ENCODE results near the gene CUBN.

CUBN gene

DNA sequence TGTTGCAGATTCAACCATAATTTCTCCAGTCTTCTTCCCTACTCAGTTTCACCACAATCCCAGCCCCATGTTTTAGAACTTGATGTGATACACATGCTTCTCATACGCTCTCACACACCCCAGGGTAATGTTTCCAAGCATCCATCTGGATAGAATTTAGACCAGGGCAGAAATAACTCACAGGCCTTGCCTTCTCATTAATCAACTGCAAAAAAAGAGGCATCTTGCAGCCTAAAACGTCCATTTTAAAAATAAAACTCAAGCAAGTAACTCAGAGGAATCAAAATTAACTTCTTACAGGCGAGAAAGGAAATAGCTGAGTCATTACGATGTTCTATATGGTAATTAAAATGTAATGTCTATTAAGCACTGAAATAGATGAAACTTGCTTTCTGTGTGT is 185.2 kb downstream of the CUBN start:
- ATAC-seq, result no peak

DNA sequence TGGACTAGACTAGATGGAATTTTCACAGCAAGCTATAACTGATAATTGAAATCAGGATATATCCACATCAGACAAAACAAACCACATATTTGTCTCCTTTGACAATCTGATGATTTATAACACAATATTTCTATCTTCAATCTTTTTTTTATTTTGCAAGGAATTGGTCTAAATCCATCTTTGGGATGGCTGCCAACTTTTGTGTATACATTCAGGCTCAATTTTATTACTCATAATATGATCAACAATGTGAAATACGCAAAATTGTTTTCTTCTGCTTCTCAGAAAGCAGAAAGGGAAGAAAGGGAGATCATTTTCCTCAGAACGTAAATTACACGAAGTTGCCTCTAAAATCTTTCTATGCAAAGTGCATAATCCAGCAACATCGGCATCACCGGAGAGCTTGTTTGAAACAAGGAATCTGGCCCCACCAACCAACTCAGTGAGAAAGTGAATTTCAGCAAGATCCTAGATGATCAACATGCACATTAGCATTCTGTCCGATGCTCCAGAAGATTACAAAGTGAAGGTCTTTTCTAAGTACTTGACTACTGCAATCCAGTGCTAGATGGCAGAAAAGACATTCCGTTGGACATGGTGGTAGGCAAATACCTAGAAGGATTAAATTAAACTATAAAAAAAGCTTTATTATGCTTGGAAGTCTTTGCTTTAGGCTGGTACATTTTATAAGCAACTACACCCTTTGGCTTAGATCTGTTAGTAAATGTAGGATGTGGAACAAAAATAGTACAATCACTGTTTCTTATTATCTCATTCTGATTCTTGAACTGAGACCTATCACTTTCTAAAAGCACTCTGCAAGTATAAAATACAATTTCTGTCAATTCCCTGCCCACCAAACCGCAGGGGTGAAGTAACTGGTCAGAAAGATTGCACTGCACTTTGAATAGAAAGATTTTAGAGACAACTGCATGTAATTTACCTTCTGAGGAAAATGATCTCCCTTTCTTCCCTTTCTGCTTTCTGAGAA is 186.0 kb downstream of the CUBN start:
- ATAC-seq, result no peak

DNA sequence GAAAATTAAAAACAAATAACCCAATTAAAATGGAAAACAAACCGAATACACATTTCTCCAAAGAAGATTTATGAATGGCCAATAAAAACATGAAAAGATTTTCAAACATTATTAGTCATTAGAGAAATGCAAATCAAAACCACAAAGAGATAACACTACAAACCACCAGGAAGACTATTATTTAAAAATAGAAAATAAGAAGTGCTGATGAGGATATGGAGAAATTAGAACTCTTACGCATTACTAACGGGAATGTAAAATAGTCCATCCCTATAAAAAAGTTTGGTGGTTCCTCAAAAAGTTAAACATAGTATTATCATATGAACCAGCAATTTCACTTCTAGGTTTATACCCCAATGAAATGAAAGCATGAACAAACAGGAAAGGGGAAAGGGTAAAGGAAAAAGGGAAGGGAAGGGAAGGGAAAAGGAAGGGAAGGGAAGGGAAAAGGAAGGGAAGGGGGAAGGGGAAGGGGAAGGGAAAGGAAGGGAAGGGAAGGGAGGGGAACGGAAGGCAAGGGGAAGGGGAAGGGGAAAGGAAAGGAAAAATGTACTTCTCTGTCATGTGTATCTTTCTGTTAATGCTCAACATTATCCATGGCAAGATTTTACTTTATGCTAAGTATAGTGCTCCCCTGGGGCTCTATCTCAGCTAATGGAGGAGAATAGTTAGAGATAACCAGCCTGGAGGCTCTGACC is 187.1 kb downstream of the CUBN start:
- ATAC-seq, result no peak

DNA sequence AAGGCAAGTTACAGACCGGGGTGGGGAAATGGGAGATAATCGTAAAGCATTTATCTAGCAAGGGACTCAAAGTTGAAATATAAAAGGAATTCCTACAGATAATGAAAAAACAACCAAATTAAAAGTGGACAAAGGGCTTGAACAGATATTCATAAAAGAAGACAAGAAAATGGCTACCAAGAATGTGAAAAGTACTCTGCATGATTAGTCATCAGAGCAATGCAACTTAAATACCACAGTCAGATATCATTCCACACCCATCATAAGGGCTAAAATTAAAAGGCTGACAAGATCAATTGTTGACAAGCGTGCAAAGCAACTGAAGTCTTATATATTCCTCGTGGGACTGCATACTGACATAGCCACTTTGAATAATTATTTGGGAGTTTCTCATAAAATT is 187.7 kb downstream of the CUBN start:
- no peak for ATAC-seq

DNA sequence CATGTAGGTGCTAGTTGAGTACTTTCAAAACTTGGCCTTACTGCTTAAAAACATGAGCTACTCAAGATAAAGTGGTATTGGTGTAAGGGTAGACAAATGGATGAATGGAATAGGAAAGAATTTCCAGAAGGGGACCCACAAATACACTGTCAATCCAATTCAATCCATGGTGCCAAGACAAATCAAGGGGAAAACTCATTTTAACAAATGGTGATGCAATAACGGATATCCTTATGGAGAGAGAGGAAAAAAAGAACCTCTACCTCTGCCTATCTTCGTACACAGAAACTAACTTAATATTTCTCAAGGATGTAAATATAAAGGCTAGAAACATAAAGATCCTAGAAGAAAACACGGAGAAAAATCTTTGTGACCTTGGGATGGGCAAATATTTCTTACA is 188.5 kb downstream of the CUBN start:
- no peak for ATAC-seq

DNA sequence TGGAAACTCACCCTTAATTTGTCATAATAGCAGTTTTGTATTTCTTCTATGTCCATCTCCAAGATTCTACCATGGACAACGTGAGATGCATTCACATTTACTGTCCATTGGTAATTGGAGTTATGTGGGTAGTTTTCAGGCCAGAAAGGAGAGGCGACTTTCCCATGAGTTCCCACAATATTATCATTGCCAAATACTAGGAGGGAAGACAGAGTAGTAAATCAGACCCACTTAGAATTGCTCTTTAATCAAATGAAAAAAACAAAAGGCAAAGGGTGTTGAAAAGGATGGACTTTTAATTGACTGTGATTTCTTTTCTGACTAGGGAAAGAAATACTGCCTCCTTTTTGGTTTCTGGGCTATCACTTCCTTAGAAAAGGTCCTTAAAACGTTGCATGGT is 190.7 kb downstream of the CUBN start:
- ATAC-seq, result no peak

DNA sequence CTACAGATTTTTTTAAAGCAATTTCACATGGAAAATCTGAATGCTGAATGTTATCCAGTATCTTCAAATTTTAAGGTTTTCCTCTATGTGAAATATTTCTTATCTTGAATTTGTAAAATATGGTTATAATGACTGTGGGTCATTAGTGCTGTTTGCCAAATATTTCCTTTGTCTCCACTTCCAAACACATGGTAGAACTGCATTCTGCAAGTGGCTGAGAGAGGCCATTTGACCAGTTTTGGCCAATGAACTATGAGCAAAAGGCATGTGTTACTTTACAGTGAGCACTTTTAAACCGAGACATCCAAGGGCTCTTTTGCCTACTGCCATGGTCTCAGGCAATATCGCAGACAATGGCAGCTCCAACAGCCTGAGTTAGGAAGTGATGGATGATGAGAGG is 195.2 kb downstream of the CUBN start:
- ATAC-seq, result no peak

DNA sequence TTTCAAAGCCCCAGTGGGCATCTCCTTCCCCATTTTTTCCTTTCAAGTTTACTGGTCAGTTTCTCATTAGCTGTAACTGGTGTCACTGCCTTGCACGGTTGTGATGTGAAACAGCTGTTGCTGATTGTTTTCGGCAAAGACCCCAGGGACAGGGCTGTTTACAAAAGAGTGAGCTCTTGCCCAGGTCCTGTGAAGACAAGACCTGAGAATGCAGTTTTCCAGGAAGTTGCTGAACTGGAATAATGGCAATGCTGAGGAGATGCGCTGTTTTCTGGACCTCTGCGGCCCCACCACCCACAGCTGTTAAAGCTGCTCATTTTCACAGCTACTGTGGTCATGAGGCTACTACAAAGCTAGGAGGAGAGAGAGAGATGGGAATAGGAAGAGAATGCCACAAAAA is 195.8 kb downstream of the CUBN start:
- no peak for ATAC-seq

DNA sequence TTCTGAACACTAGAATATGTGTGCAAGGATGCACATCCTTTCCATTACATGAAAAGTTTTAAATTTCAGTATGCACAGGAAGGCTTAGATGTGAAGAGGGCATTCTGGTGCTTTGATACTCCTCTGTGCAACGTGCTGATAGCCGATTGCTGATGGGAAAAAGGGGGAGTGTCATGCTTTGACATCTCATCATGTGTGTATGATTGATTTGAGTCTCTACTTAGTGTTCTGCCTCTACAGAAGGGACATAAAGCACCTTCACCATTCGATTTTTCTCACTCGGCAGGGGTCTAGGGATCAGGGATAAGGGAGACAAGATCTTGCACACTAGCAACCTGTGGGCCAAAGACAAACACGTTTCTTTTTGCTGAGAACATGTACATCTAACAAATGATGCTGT is 197.7 kb downstream of the CUBN start:
- ATAC-seq, result no peak

DNA sequence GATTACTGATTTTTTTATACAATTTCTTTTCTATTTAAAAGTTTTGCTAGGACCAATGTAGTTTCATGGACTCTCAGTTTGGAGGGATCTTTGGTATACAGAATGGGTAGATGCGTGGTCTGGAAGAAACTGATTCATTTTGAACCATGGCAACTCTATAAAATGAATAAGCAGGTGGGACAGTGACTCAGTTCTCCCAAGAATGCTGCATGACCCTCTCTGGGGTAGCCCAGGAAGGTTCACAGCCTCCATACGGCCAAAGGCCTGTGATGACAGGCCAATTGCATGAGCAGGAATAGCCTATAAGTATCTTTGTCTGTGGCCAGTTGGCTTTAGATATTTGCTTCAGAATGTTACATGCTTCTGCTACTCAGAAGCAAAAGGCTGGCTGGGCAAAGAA is 199.1 kb downstream of the CUBN start:
- ATAC-seq, result no peak

DNA sequence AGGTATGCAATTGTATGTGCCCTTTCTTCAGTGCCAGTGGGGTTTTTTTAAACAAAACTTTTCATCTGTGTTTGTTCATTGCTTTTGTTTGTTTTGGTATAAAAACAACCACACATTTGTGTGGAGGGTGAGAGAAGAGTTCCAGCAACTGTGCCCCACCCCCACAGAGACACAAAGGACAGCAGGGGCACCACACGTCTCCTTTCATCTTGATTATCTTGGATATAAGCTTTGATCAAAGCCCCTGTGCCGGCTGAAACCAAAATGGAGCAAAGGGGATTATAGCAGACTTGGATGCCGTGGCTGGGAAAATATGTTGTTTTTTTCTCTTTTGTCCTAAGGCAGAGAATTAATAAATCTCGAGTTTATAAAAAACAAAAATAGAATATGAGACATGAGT is 200.5 kb downstream of the CUBN start:
- ATAC-seq, result no peak

DNA sequence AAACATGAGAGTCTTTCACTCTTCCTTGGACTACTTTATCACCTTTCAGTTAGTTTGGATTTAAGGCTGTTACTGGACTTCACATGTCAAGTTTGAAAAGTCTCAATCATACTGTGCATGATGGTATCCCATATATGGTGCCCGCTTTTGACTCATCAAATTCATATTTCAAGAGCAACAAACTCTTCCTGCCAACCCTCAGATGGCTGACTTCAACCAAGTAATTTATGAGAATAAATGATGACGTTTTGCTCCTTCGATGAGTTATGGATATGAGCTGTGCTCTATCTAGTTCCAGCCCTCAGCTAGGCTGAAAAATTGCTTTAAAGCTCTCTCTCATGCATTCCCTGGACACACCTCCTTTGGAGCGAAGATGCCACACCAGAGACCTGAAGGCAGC is 202.1 kb downstream of the CUBN start:
- no peak for ATAC-seq

DNA sequence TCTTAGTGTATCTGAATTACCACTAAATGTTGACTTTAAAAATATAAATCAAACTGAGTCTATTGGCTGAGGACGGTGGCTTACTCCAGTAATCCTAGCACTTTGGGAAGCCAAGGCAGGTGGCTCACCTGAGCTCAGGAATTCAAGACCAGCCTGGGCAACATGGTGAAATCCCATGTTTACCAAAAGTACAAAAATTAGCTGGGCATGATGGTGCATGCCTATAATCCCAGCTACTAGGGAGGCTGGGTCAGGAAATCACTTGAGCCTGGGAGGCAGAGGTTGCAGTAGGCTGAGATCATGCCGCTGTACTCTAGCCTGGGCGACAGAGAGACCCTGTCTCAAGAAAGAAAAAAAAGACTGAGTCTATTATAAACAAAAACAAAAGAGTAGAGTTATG is 205.9 kb downstream of the CUBN start:
- ATAC-seq, result no peak

DNA sequence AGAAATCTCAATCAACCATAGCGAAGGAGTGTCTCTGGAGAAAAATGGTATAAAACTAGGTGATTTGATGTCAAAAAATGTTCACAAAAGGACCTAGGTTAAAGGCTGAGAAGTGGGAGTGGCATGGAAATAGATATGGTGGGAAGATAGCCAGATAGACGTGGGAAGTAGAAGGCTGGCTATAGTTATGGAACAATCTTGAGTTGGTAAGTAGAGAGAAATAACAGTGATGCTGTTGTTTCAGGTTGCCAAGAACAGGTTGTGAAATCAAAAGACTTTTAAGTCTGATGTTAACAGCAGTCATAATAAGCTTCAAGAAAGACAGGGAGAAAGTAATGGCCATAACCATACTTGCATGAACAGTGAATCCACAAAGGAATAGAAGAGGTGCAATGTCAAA is 206.3 kb downstream of the CUBN start:
- ATAC-seq, result no peak

DNA sequence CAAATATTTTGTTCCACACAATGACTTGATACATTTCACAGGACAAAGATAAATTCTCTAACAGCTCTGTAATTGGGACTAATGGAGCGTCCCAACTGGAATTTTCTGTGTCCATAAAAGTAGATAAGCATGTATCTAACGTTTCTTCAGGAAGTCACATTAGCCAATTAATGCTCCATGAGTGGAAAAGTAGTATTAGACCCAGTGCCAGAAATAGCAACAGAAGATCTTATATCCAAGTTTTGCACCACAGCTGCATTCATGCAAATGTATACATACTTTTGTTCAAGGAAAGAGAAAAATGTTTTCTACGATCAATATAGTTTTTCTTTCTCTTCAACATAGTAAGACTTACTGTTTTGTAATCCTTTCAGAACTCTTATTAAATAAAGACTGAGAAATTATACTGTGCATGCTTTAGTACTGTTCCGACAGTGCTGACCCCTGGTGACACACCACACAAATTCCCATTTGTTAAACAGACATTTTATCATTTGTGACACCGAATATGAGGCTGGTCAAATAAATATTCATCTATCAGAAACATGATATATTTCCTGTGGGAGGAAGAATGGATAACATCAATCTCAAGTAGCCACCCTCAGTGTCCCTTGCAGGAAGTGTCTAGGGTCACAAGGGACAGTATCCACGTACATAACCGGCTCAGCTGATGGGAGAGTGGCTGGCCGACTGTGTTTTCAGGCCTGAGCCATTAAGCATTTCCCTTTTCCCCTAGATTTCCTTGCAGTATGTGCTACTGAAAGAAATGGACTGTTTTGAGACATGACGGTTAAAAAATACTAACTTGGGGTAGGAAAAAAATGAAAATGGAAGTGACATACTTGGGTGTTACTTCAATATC is 210.3 kb downstream of the CUBN start:
- no peak for ATAC-seq

DNA sequence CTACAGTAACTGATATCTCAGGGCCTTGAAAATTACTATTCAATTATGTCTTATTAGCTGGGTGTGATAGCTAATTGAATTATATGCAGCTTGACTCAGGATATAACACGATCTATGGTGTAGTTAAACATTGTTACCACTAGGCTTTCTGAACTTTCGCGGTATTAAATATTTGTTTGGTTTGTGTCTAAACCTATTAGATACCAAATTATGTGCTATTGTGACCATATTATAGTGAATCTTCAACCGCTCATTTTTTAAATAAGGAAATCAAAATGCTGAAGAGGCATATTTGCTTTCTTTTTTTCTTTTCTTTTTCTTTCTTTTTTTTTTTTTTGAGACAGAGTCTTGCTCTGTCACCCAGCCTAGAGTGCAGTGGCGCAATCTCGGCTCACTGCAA is 213.1 kb downstream of the CUBN start:
- no peak for ATAC-seq

DNA sequence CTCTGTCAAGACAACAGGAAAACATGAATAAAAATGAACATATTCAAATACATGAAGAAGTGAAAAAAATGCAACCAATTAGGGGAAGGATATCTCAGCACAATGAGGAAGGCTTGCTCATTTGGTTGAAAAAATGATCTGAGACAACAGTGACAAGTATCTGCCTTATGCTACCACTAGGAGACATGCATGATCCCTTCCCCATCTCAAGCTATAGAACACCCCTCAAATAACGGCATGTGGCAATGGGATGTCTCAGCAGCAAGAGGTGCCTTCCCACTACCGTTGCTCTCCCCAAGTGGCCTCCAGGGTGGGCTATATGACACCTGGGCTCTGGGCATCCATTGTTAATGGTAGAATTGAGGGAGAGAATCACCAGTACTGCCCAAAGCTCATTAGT is 214.3 kb downstream of the CUBN start:
- no peak for ATAC-seq

DNA sequence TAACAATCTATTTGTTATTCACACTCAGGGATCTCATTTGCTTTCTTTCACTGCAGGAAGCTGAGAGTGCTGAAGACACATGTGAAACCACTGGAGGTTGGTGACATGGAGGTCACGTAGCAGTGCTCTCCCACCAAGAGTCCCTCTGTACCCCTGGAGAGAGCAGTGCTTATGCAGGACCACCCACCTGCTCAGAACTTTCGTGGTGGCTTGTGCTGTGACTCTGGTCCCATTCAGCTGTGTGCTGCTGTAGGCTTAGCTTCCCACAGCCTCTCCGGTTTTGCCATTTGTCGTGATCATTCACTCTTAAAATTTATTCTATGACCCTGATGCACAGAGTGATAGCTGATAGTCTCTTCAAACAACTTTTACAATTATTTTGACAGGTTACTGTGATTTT is 216.3 kb downstream of the CUBN start:
- ATAC-seq, result no peak

DNA sequence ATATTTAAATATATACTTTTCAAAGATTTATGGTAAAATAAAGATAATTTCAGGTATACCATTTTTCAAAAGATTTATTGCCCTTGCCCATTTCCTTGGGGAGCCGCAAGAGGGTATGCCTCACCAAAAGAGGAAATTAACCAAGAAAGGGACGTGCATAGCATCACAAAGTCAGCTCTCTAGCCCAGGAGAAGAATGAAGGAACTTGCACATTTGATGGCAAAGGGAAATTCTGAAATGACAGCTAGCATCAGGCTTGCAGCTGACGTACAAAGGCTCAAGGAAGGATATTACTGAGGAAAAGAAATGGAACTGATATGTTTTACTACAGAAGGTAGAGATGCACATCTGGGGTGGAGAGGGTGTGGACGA is 218.8 kb downstream of the CUBN start:
- ATAC-seq, result no peak

DNA sequence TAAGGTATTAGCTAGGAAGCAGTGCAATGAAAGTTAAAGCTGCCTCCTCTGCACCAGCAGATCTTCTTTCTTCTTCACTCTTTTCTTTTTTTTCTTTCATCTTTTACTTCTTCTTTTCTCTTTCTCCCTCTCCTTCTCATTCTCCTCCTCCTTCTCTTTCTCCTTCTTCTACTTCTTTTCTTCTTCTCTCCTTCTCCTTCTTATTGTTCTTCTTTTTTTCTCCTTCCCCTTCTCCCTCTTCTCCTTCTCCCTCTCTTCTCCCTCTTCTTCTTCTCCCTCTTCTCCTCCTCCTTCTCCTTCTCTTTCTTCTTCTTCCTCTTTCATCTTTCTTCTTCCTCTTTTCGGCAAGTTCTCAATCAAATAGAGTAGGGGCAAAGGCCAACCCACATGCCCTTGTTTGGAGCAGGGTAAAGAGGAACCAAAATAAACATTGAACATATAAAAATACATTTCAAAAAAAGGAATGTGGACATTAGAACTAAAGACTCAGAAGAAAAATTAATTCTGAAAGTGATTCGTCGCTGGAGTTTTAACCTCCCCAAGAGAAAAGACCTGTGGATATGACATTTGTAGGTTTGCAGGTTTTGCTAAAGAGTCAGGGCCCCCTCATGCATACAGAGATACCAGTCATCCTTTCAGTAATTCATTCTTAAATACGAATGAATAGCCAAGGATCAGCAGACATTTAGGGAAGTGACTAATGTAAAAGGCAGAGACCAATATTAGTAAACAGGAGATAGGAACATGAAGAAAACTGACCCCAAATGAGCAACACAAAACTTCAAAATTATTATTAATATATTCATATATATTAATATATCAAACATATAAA is 219.4 kb downstream of the CUBN start:
- no peak for ATAC-seq

DNA sequence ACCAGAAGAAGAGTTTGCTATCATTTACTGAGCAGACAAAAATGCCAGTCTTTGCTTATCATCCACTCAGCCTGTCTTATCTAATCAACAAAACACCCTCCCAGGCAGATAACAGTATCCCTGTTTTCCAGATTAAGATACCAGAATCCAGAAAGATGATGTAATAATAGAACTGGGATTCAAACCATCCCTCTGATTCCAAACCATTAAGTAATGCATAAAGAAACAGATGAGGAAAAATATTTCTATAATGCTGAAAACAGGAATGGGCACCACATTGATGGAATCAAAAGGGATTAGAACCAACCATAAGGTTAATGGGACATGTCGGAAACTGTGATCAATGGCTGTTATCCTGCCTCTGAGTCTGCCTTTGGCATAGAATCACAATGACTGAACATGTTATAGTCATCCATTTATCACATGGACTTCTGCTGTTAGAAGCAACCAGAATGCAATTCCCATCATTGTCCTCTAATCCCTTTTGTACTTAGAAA is 220.3 kb downstream of the CUBN start:
- ATAC-seq, result no peak

DNA sequence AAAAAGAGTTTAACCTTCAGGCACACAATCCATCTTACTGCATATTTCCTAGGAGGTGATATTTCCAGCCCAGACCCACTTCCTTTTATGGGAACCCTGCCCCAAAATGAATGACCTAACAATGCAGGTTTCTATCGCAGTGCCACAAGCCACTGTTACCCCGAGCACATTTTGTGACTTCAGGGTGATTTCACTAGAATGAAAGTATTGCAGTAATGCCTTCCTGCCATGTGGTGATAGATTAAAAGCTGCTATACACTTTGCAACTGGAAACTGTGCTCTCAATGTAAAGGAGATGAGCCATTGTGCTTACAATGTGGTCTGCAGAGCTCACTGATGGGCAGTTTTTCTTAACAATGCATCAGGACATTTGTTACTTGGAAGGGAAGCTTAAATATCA is 221.9 kb downstream of the CUBN start:
- no peak for ATAC-seq

Data from activated CD4-positive, CD25-positive, alpha-beta regulatory T cell treated with anti-CD3 and anti-CD28 coated beads, Interleukin-2, amount 50 U/mL, for 24 hours (primary cell).